Measurements from ENCODE around the gene PLA2G2F.
"Not testable (repeated sequence)": the region's sequence is repeated elsewhere in the genome, so short reads cannot be mapped to it uniquely, and the experiment has no call there.

Gene PLA2G2F

GRCh38 chr1:20112279-20113000, 26.7 kb upstream of the PLA2G2F start:
- no peak overlapping the region for H3K4me3 ChIP-seq (ENCODE audit: low read depth, low read length)
- no peak for DNase-seq (ENCODE audit: low read depth)

- H3K4me3 ChIP-seq (ENCODE audit: low read depth, low read length), result no peak overlapping the region
- DNase-seq (ENCODE audit: low read depth), result no peak
These were observed 25.0 kb upstream of the PLA2G2F start for GRCh38 chr1:20114021-20114648.

- H3K4me3 ChIP-seq (ENCODE audit: low read depth, low read length), result no peak overlapping the region
- DNase-seq (ENCODE audit: low read depth), result no peak
These were observed 23.6 kb upstream of the PLA2G2F start for GRCh38 chr1:20115479-20115878.

GRCh38 chr1:20115916-20116315, 23.2 kb upstream of the PLA2G2F start:
- DNase-seq (ENCODE audit: low read depth), result no peak
- H3K4me3 ChIP-seq (ENCODE audit: low read depth, low read length), result no peak overlapping the region

- no peak overlapping the region for H3K4me3 ChIP-seq (ENCODE audit: low read depth, low read length)
- no peak for DNase-seq (ENCODE audit: low read depth)
These were observed 21.9 kb upstream of the PLA2G2F start for GRCh38 chr1:20117236-20117635.

GRCh38 chr1:20119347-20119746, 19.8 kb upstream of the PLA2G2F start, which contains the start of gene PLA2G2D:
PLA2G2D (minus strand) TSS chr1:20119536; CDS start chr1:20119498, 38 bp downstream.
- H3K4me3 ChIP-seq (ENCODE audit: low read depth, low read length), result no peak within 1 kb of the TSS
- no peak for DNase-seq (ENCODE audit: low read depth)

- DNase-seq (ENCODE audit: low read depth), result no peak
- H3K4me3 ChIP-seq (ENCODE audit: low read depth, low read length), result no peak overlapping the region
These were observed 18.3 kb upstream of the PLA2G2F start for GRCh38 chr1:20120796-20121195.

GRCh38 chr1:20123722-20124455, 15.2 kb upstream of the PLA2G2F start:
- DNase-seq (ENCODE audit: low read depth), result no peak

GRCh38 chr1:20124456-20125057, 14.6 kb upstream of the PLA2G2F start:
- no peak overlapping the region for H3K4me3 ChIP-seq (ENCODE audit: low read depth, low read length)
- DNase-seq (ENCODE audit: low read depth), result peak; percentile 14

More at GRCh38 chr1:20123722-20124455, 15.2 kb upstream of the PLA2G2F start:
- H3K4me3 ChIP-seq (ENCODE audit: low read depth, low read length), result no peak overlapping the region

GRCh38 chr1:20125100-20125499, 14.0 kb upstream of the PLA2G2F start:
- H3K4me3 ChIP-seq (ENCODE audit: low read depth, low read length), result no peak overlapping the region
- DNase-seq (ENCODE audit: low read depth), result no peak

- no peak overlapping the region for H3K4me3 ChIP-seq (ENCODE audit: low read depth, low read length)
- no peak for DNase-seq (ENCODE audit: low read depth)
These were observed 12.9 kb upstream of the PLA2G2F start for GRCh38 chr1:20126041-20126805.

- no peak overlapping the region for H3K4me3 ChIP-seq (ENCODE audit: low read depth, low read length)
- DNase-seq (ENCODE audit: low read depth), result no peak
These were observed 12.2 kb upstream of the PLA2G2F start for GRCh38 chr1:20126806-20127440.

GRCh38 chr1:20130518-20130917, 8.6 kb upstream of the PLA2G2F start:
- DNase-seq (ENCODE audit: low read depth); H3K4me3 ChIP-seq (ENCODE audit: low read depth, low read length): not testable (repeated sequence)

- DNase-seq (ENCODE audit: low read depth), result no peak
- H3K4me3 ChIP-seq (ENCODE audit: low read depth, low read length), result no peak overlapping the region
These were observed 4.1 kb upstream of the PLA2G2F start for GRCh38 chr1:20134995-20135394.

GRCh38 chr1:20136249-20136648, 2.9 kb upstream of the PLA2G2F start:
- no peak for DNase-seq (ENCODE audit: low read depth)

GRCh38 chr1:20137055-20137454, 2.1 kb upstream of the PLA2G2F start:
- H3K4me3 ChIP-seq (ENCODE audit: low read depth, low read length), result no peak overlapping the region
- no peak for DNase-seq (ENCODE audit: low read depth)

More at GRCh38 chr1:20136249-20136648, 2.9 kb upstream of the PLA2G2F start:
- H3K4me3 ChIP-seq (ENCODE audit: low read depth, low read length), result no peak overlapping the region

GRCh38 chr1:20137604-20138003, 1.5 kb upstream of the PLA2G2F start:
- H3K4me3 ChIP-seq (ENCODE audit: low read depth, low read length), result no peak overlapping the region
- DNase-seq (ENCODE audit: low read depth), result no peak

- no peak overlapping the region for H3K4me3 ChIP-seq (ENCODE audit: low read depth, low read length)
- no peak for DNase-seq (ENCODE audit: low read depth)
These were observed 777 bp upstream of the PLA2G2F start for GRCh38 chr1:20138346-20138745.

Measured in skeletal muscle cell (primary cell).